Endothelial cell of umbilical vein (primary cell): ENCODE data around the gene GTSE1.

Source experiments
- CTCF ChIP-seq, 2 donors: IDR thresholded peaks; 1 replicate in 1 of 2; 2 replicates in 1 of 2; pipeline ENCODE4 v1.5.1; 2011; ENCODE audit warnings: low read length in 2 of 2, mild to moderate bottlenecking in 2 of 2, moderate library complexity in 2 of 2, control low read depth in 1 of 2, inconsistent platforms in 1 of 2, low read depth in 1 of 2; ENCODE audit not compliant: insufficient read depth in 1 of 2; ENCODE audit errors: extremely low read depth in 1 of 2
- JUN ChIP-seq: IDR thresholded peaks from 2 replicates; pipeline ENCODE4 v1.6.1; 2011; ENCODE audit warnings: borderline replicate concordance, low read depth; ENCODE audit not compliant: insufficient read length, insufficient read depth
- MAX ChIP-seq: IDR thresholded peaks from 2 replicates; pipeline ENCODE4 v1.6.1; 2011; ENCODE audit not compliant: insufficient read depth, insufficient read length
- POLR2AphosphoS5 ChIP-seq: IDR thresholded peaks from 2 replicates; pipeline ENCODE4 v1.6.1; 2012; ENCODE audit warnings: low read depth, mild to moderate bottlenecking, control low read depth, low read length, moderate library complexity; ENCODE audit not compliant: insufficient read depth

- no peak for TF ChIP-seq CTCF (IDR thresholded peaks at IDR 0.05; ENCODE audit: extremely low read depth in 1 of 2, insufficient read depth in 1 of 2, low read depth in 1 of 2, low read length in 2 of 2)
- TF ChIP-seq POLR2AphosphoS5, result no peak
- no peak for TF ChIP-seq MAX
- TF ChIP-seq JUN, result no peak
Observed at GRCh38 chr22:46363611-46364321, 67.1 kb downstream of the GTSE1 start.
